Measurements from ENCODE around the gene MPRIP.

DNA sequence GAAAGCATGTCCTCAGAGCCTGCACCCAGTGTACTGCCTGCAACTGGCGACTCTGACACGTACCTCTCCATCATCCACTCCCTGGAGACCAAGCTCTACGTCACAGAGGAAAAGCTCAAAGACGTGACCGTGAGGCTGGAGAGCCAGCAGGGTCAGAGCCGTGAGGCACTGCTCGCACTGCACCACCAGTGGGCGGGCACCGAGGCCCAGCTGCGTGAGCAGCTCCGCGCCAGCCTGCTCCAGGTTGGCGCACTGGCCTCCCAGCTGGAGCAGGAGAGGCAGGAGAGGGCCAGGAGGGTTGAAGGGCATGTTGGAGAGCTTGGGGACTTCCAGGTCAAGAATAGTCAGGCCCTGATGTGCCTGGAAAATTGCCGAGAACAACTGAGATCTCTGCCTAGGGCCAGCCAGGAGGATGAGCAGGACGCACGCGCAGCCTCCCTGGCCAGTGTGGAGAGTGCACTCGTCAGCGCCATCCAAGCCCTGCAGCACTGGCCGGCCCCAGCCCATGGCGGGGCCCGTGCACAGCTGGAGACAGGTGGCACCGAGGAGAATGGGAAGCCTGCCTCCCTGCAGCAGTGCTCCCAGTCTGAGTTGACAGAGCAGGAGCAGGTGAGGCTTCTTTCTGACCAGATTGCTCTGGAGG, 123.5 kb downstream of the MPRIP start:
- TF ChIP-seq, protein P1, sequence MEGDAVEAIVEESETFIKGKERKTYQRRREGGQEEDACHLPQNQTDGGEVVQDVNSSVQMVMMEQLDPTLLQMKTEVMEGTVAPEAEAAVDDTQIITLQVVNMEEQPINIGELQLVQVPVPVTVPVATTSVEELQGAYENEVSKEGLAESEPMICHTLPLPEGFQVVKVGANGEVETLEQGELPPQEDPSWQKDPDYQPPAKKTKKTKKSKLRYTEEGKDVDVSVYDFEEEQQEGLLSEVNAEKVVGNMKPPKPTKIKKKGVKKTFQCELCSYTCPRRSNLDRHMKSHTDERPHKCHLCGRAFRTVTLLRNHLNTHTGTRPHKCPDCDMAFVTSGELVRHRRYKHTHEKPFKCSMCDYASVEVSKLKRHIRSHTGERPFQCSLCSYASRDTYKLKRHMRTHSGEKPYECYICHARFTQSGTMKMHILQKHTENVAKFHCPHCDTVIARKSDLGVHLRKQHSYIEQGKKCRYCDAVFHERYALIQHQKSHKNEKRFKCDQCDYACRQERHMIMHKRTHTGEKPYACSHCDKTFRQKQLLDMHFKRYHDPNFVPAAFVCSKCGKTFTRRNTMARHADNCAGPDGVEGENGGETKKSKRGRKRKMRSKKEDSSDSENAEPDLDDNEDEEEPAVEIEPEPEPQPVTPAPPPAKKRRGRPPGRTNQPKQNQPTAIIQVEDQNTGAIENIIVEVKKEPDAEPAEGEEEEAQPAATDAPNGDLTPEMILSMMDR (conservative IDR thresholded peaks at IDR 0.05), result no peak
- no peak for TF ChIP-seq EZH2 (IDR thresholded peaks at IDR 0.05; ENCODE audit: low read depth)

Measured in PC-9 (cell line).